Measurements from ENCODE around the gene TGFBR3.

DNA sequence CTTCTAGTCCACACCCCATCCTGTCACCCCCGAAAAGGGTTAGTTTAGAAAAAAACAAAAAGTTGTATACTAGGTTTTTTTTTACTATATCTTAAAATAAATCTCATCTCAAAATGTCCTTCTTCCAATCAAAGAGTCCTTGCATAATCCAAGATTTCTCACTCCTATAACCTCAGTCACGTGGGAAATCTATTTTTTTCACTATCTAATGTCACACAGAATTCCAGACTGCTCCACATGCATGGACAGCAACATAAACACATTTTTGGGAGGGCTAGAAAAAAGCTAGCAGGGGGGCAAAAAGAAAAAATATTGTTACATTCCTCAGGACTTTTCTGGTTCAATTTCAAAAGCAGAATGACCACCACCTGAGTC, 39.3 kb downstream of the TGFBR3 start:
- TF ChIP-seq, protein P1, sequence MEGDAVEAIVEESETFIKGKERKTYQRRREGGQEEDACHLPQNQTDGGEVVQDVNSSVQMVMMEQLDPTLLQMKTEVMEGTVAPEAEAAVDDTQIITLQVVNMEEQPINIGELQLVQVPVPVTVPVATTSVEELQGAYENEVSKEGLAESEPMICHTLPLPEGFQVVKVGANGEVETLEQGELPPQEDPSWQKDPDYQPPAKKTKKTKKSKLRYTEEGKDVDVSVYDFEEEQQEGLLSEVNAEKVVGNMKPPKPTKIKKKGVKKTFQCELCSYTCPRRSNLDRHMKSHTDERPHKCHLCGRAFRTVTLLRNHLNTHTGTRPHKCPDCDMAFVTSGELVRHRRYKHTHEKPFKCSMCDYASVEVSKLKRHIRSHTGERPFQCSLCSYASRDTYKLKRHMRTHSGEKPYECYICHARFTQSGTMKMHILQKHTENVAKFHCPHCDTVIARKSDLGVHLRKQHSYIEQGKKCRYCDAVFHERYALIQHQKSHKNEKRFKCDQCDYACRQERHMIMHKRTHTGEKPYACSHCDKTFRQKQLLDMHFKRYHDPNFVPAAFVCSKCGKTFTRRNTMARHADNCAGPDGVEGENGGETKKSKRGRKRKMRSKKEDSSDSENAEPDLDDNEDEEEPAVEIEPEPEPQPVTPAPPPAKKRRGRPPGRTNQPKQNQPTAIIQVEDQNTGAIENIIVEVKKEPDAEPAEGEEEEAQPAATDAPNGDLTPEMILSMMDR (conservative IDR thresholded peaks at IDR 0.05 in 1 of 2, IDR thresholded peaks at IDR 0.05 in 1 of 2; ENCODE audit: extremely low read depth in 1 of 2, insufficient read depth in 1 of 2, low read depth in 1 of 2, low read length in 2 of 2) = no peak
- TF ChIP-seq EZH2 (IDR thresholded peaks at IDR 0.05; ENCODE audit: borderline replicate concordance, low read length) = no peak

Data from mammary epithelial cell (primary cell).